Choroid plexus epithelial cell (primary cell): ENCODE data around the gene IMMP1L.

Source experiments
- DNase-seq: peaks from one replicate; pipeline ENCODE4 v3.0.0-alpha.2; 2010; ENCODE audit warnings: low read depth
- H3K4me3 ChIP-seq: 2 replicates; pipeline ENCODE4 v1.5.1; 2011; ENCODE audit warnings: low read depth, mild to moderate bottlenecking, control low read depth, low read length, moderate library complexity
- CTCF ChIP-seq: conservative IDR thresholded peaks from 2 replicates; pipeline ENCODE4 v1.5.1; 2011; ENCODE audit warnings: low read depth, mild to moderate bottlenecking, control low read depth, inconsistent platforms, low read length, moderate library complexity

Gene IMMP1L

GRCh38 chr11:31509429-31510345 is at the start of gene IMMP1L, which contains the start of gene ELP4:
IMMP1L (minus strand) TSS chr11:31509622; CDS start chr11:31463276, 46,346 bp downstream.
ELP4 (plus strand) TSS chr11:31509767; CDS start chr11:31509785, 18 bp downstream.
- peak; percentile 98 for DNase-seq
- TF ChIP-seq CTCF: no peak
- peak within 1 kb of the TSS; percentile 100 for H3K4me3 ChIP-seq

- peak; percentile 56 for DNase-seq
- no peak for TF ChIP-seq CTCF
- H3K4me3 ChIP-seq: no peak overlapping the region
These were observed 48.6 kb upstream of the IMMP1L start for GRCh38 chr11:31558001-31558400.

GRCh38 chr11:31555938-31556337 is 46.5 kb upstream of the IMMP1L start:
- TF ChIP-seq CTCF: no peak
- DNase-seq: no peak
- H3K4me3 ChIP-seq: no peak overlapping the region

GRCh38 chr11:31542862-31543261 is 33.4 kb upstream of the IMMP1L start:
- DNase-seq: no peak
- no peak for TF ChIP-seq CTCF
- no peak overlapping the region for H3K4me3 ChIP-seq

GRCh38 chr11:31535479-31535878 is 26.1 kb upstream of the IMMP1L start:
- no peak for TF ChIP-seq CTCF
- no peak overlapping the region for H3K4me3 ChIP-seq
- no peak for DNase-seq

GRCh38 chr11:31531293-31531692 is 21.9 kb upstream of the IMMP1L start:
- TF ChIP-seq CTCF: no peak
- H3K4me3 ChIP-seq: no peak overlapping the region
- no peak for DNase-seq

- TF ChIP-seq CTCF: no peak
These were observed 20.3 kb upstream of the IMMP1L start for GRCh38 chr11:31529701-31530100.

More at GRCh38 chr11:31529701-31530100, 20.3 kb upstream of the IMMP1L start:
- no peak overlapping the region for H3K4me3 ChIP-seq
- no peak for DNase-seq
